ENCODE measurements around the gene CMTM2.
"Not testable (repeated sequence)": the region's sequence is repeated elsewhere in the genome, so short reads cannot be mapped to it uniquely, and the experiment has no call there.

Gene CMTM2

GRCh38 chr16:66610111-66610820 lies 31.0 kb downstream of the CMTM2 start:
- FAIRE-seq = no peak

DNA sequence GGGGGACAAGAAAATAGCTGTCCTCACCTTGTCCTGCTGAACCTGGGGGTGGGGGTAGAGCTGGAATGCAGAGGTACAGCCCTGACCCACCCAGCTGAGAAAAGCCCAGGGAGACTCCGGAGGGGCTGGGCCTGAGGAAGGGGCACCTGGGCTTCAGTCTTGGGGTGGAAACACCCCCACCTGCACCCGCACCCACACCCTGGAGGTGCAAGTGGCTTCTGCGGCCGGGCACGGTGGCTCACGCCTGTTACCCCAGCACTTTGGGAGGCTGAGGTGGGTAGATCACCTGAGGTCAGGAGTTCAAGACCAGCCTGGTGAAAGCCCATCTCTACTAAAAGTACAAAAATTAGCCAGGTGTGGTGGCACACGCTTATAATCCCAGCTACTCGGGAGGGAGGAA lies 32.6 kb downstream of the CMTM2 start:
- FAIRE-seq = not testable (repeated sequence)

DNA sequence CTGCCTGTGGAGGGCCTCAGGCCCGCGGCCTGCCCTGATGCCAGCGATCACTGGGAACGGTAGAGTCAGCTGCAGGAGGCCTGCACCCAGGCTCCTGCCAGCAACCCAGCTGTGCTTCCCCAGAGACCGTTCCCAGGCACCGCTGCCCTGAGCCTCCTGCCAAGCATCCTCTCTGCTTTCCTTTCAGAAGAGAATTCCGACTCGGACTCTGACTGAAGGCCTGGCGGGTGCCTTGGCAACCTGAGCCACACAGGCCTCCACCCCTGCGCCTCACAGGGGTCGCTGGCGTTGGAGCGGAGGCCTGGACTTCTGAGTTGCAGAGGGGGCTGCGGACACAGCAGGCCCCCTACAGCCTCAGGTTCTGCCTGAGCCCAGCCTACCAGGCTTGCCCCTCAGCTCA lies 33.2 kb downstream of the CMTM2 start:
- no peak for FAIRE-seq

- no peak for FAIRE-seq
Observed at GRCh38 chr16:66614161-66614802, 35.0 kb downstream of the CMTM2 start.

GRCh38 chr16:66616169-66616568 lies 36.9 kb downstream of the CMTM2 start:
- no peak for FAIRE-seq

DNA sequence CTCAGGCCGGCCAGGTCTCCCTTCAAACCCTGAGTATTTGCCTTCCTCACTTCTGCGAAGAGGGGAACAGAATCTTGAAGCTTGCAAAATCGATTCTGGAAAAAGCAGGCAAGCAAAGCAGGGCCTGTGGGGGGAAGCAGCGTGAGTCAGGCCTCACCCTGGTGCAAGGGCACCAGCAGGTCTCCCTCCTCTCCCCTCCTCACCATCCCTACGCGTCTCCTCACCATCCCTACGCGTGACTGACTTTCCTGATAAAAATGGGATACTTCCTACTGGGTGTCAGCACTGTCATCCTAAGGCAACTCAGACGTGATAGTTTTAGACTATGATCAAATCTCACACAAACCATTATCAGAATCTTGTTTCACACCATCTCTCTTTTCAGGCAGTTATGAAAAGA lies 37.3 kb downstream of the CMTM2 start:
- FAIRE-seq = no peak

GRCh38 chr16:66617010-66617434 lies 37.8 kb downstream of the CMTM2 start:
- FAIRE-seq = no peak

- FAIRE-seq = no peak
Observed at GRCh38 chr16:66617728-66618127, 38.5 kb downstream of the CMTM2 start.

DNA sequence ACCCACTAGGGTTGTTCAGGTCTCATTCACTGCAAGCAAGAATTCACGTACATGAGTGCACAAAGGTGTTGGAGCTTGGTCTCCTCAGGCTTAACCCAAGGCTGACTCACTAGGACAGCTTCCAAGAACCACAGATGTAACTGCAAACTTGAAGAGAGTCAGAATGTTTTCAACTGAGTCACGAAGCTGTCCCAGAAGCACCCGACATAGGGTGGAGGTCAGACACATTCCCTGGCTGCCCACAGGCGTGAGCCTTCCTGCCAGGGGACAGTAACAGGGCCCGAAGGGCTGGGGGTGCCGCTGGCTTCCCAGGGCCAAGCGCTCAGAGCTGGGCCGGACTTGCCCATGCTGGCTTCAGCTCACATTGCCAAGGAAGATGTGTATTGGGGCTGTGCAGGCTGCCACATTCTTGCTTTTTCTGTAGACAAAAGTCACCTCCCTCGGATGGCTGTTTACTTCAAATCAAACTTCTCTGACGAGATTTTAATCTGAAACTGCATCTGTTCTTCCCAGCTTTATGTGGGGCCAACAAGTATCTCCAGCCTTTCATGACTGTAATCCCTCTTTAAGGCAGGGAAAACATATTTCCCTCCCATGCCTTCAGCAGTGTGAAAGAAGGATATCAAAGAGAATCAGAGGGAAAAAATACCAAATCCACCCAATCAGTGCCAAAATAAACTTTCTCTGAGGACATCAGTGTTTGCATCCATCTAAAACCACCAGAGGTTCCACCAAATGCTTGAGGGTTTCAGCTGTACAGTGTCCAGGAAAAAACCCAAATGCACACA lies 39.5 kb downstream of the CMTM2 start:
- no peak for FAIRE-seq

- FAIRE-seq = no peak
Observed at GRCh38 chr16:66619534-66620428, 40.5 kb downstream of the CMTM2 start.

DNA sequence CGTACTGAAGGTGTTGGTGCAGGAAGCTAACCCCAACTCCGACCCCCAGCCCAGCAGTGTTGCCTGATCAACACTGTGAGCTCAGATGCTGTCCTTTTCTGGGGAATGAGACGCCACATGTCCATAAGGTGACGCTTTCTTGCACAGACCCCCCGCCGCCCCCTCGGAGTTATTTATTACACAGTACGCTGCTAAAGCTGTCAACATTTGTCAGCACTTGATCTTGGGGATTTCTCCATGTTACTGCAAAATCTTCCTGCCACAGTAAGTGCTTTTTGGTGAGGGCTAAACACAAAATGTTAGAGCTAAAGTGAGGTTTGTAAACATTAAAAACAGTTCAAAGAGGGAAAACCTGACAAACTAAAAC lies 41.1 kb downstream of the CMTM2 start:
- no peak for FAIRE-seq

DNA sequence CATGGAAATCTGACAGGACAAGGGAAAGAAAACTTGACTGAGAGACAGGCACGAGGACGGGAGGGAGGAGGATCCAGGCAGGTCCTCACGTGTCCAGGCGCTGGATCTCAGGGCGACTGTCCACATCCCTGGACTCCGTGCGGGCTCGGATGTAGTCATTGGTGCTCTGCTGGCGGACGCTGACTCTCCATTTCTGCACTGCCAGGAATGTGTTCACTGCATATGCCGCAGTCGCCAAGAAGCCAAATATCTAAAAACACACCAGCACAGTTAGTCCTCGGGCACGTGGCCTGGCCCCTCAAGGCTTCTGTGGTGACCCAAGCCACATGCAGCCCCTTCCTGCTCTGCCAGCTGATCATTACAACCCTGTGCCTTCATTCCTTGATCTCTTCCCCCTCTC lies 42.7 kb downstream of the CMTM2 start:
- FAIRE-seq = no peak

- FAIRE-seq = no peak
Observed at GRCh38 chr16:66622863-66623262, 43.6 kb downstream of the CMTM2 start.

DNA sequence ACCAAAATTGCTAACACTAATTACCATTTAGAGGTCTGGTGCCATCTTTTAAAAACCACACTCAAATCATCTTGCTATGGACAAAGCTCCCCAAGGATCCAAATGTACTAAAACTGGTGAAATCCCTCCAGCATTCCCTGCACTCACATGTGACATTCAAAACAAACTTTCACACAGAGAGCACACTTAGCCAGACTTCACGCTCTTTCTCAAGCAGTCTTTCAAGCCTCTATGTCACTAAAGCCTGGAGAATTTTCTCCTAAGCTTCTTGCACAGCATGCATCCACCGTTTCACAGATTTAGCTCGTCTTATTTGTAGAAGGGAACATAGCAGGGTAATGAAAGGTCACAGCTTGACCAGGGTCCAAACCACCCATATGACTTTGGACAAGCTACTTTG lies 44.5 kb downstream of the CMTM2 start:
- FAIRE-seq = no peak

GRCh38 chr16:66627611-66628378 lies 48.5 kb downstream of the CMTM2 start:
- not testable (repeated sequence) for FAIRE-seq

DNA sequence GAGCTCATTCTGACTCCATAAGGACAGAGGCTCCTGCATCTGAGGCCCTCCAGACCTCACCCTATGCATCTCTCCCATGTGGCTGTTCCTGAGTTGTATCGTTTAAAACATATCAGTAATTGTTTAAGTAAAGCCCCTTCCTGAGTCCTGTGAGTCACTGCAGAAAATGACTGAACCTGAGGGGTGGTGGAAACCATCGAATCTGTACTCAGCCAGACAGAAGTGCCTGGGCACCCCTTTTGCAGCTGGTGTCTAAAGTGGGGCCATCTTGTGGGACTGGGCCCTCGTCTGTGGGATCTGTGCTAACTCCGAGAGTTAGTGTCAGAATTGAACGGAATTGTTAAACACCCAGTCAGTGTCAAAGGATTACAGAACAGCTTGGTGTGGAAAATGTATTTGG lies 50.6 kb downstream of the CMTM2 start:
- FAIRE-seq = no peak

DNA sequence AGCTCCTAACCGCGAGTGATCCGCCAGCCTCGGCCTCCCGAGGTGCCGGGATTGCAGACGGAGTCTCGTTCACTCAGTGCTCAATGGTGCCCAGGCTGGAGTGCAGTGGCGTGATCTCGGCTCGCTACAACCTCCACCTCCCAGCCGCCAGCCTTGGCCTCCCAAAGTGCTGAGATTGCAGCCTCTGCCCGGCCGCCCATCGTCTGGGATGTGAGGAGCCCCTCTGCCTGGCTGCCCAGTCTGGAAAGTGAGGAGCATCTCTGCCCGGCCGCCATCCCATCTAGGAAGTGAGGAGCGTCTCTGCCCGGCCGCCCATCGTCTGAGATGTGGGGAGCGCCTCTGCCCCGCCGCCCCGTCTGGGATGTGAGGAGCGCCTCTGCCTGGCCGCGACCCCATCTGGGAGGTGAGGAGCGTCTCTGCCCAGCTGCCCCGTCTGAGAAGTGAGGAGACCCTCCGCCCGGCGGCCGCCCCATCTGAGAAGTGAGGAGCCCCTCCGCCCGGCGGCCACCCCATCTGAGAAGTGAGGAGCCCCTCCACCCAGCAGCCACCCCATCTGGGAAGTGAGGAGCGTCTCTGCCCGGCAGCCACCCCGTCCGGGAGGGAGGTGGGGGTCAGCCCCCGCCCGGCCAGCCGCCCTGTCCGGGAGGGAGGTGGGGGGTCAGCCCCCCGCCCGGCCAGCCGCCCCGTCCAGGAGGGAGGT lies 51.4 kb downstream of the CMTM2 start:
- not testable (repeated sequence) for FAIRE-seq

DNA sequence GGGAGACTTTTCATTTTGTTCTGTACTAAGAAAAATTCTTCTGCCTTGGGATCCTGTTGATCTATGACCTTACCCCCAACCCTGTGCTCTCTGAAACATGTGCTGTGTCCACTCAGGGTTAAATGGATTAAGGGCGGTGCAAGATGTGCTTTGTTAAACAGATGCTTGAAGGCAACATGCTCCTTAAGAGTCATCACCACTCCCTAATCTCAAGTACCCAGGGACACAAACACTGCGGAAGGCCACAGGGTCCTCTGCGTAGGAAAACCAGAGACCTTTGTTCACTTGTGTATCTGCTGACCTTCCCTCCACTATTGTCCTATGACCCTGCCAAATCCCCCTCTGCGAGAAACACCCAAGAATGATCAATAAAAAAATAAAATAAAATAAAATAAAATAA lies 52.3 kb downstream of the CMTM2 start:
- not testable (repeated sequence) for FAIRE-seq

DNA sequence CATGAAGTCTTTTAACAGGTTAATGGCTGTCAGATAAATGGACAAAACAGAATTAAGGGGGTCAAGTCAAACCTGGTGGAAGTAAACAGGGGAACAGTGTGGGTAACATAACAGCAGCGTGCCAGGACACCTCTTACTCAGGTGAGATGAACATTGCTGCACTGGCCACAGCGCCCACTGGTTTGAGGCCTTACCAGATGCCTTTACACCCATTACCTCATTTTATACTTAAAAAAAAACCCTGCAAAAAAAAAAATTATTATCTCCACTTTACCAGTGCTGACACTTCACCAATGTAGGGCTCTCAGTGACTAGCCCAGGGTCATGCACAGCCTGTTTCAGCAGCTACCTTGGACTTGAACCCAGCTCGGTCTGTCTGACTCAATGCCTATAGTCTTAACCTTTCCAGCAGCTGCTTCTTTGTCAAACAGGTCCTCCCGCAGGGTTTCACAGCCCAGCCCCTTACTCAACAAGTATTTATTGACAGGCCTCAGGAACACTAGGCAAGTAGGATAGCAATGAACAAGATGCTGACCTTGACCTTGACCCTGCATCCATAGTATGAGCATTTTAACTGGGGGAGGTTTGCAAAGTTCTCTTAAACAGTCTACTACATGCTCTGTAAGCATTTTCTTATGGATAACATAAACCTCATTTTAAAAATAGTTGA lies 55.4 kb downstream of the CMTM2 start:
- FAIRE-seq = no peak

- FAIRE-seq = no peak
Observed at GRCh38 chr16:66635406-66635805, 56.1 kb downstream of the CMTM2 start.

DNA sequence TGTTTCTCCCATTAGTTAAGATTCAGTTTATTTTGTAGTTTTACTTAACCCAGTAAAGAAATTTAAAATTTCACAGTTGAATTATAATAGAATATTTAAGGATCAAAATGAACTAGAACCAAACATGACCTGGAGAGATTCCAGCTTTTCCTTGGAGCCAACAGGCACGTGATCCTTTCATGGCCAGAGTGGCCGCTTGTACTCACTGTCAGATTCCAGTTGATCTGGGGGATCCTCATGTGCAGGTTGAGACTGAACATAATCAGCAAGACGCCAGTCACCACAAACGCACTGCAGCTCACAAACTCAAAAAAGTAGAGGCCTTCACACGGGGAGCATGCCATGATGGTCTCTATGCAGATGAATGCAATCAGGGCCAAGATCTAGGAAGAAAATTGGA lies 56.9 kb downstream of the CMTM2 start:
- no peak for FAIRE-seq

Data from endometrium (tissue), 2 donors.